WTC11 (cell line): ENCODE results near the gene KLHL25. TPM values are rescaled to one million over a fixed set of nuclear protein-coding genes. Genes with fewer than 3 reads are reported as not detected.
A peak's percentile ranks its signal among the peaks of the same experiment; 100 is the strongest.

Experiments used
- ATAC-seq: fragments of 200-7000 bp; cut with Tn5 transposase; 2 replicates; pipeline ENCODE4 v1.10.0; 2021; ENCODE audit warnings: mild to moderate bottlenecking, moderate library complexity
- CTCF ChIA-PET: fragments of 300-600 bp; sonication (Branson Sonifier 250); formaldehyde crosslinking; loops from one replicate; lab custom pipeline; 2021; ENCODE audit warnings: antibody characterized with exemption; lab: Charles Lee
- POLR2A ChIA-PET: fragments of 350-600 bp; sonication (Branson Sonifier 250); formaldehyde crosslinking; loops from one replicate; lab custom pipeline; 2021; ENCODE audit warnings: antibody characterized with exemption; lab: Charles Lee
- DNase-seq: peaks from one replicate; pipeline ENCODE4 v3.0.0; 2021; ENCODE audit warnings: low spot score
- H3K27ac Mint-ChIP-seq: 2 replicates; pipeline ENCODE4 v1.8.0; 2021; ENCODE audit warnings: mixed read lengths
- H3K27me3 Mint-ChIP-seq: 2 replicates; pipeline ENCODE4 v1.8.0; 2021; ENCODE audit warnings: low read depth, mild to moderate bottlenecking, moderate library complexity, mixed read lengths
- H3K36me3 Mint-ChIP-seq: 2 replicates; pipeline ENCODE4 v1.8.0; 2021; ENCODE audit warnings: mixed read lengths
- H3K4me1 Mint-ChIP-seq: 2 replicates; pipeline ENCODE4 v1.8.0; 2022; ENCODE audit warnings: mixed read lengths
- H3K4me3 Mint-ChIP-seq: 2 replicates; pipeline ENCODE4 v1.8.0; 2021; ENCODE audit warnings: mild to moderate bottlenecking, moderate library complexity, mixed read lengths
- H3K9me3 Mint-ChIP-seq: 2 replicates; pipeline ENCODE4 v1.8.0; 2021; ENCODE audit warnings: mixed read lengths
- ARID4B ChIP-seq: sonication (generic); formaldehyde crosslinking; IDR thresholded peaks from 2 replicates; pipeline ENCODE4 v1.8.0; 2023; ENCODE audit warnings: missing genetic modification reagents, mild to moderate bottlenecking, borderline replicate concordance
- ATF3 ChIP-seq: sonication (generic); formaldehyde crosslinking; conservative IDR thresholded peaks from 2 replicates; pipeline ENCODE4 v1.8.1; 2022; ENCODE audit warnings: mild to moderate bottlenecking, missing genetic modification reagents
- ERG ChIP-seq: fragments of 250-450 bp; sonication (Bioruptor Pico); IDR thresholded peaks from 2 replicates; pipeline ENCODE4 v1.8.0; 2021; ENCODE audit warnings: mild to moderate bottlenecking
- FOXP1 ChIP-seq: sonication (generic); formaldehyde crosslinking; IDR thresholded peaks from 2 replicates; pipeline ENCODE4 v1.8.0; 2022; ENCODE audit warnings: missing genetic modification reagents, mild to moderate bottlenecking, moderate library complexity, borderline replicate concordance
- GABPB1 ChIP-seq: sonication (generic); formaldehyde crosslinking; IDR thresholded peaks from 2 replicates; pipeline ENCODE4 v1.8.1; 2023; ENCODE audit warnings: mild to moderate bottlenecking, missing genetic modification reagents
- HMGA2 ChIP-seq: fragments of 250-450 bp; sonication (Bioruptor Pico); IDR thresholded peaks from 2 replicates; pipeline ENCODE4 v1.4.0; 2021; ENCODE audit warnings: mild to moderate bottlenecking, moderate library complexity
- MYBL2 ChIP-seq: sonication (generic); formaldehyde crosslinking; IDR thresholded peaks from 2 replicates; pipeline ENCODE4 v1.8.1; 2023; ENCODE audit warnings: mild to moderate bottlenecking, moderate library complexity, missing genetic modification reagents
- NFYB ChIP-seq: sonication (generic); formaldehyde crosslinking; conservative IDR thresholded peaks from 2 replicates; pipeline ENCODE4 v1.8.0; 2022; ENCODE audit warnings: low read depth, missing genetic modification reagents
- NR2C2 ChIP-seq: sonication (generic); formaldehyde crosslinking; IDR thresholded peaks from 2 replicates; pipeline ENCODE4 v1.8.0; 2022; ENCODE audit warnings: mild to moderate bottlenecking, missing genetic modification reagents
- PREB ChIP-seq: sonication (generic); formaldehyde crosslinking; IDR thresholded peaks from 2 replicates; pipeline ENCODE4 v1.8.1; 2022; ENCODE audit warnings: mild to moderate bottlenecking, missing genetic modification reagents, moderate library complexity, borderline replicate concordance
- PRRX2 ChIP-seq: fragments of 250-450 bp; sonication (Bioruptor Pico); IDR thresholded peaks from 2 replicates; pipeline ENCODE4 v1.8.0; 2021; ENCODE audit warnings: mild to moderate bottlenecking
- RORB ChIP-seq: fragments of 250-450 bp; sonication (Bioruptor Pico); IDR thresholded peaks from 2 replicates; pipeline ENCODE4 v1.9.0; 2021; ENCODE audit warnings: mild to moderate bottlenecking
- SOX15 ChIP-seq: fragments of 250-450 bp; sonication (Bioruptor Pico); IDR thresholded peaks from 2 replicates; pipeline ENCODE4 v1.9.0; 2021; ENCODE audit warnings: mild to moderate bottlenecking
- TP53 ChIP-seq: sonication (generic); formaldehyde crosslinking; IDR thresholded peaks from 2 replicates; pipeline ENCODE4 v1.8.1; 2023; ENCODE audit warnings: mild to moderate bottlenecking, missing genetic modification reagents
- ZNF263 ChIP-seq: sonication (generic); formaldehyde crosslinking; IDR thresholded peaks from 2 replicates; pipeline ENCODE4 v1.8.1; 2022; ENCODE audit warnings: low read depth, mild to moderate bottlenecking, moderate library complexity, missing genetic modification reagents
- ZNF396 ChIP-seq: fragments of 250-450 bp; sonication (Bioruptor Pico); IDR thresholded peaks from 2 replicates; pipeline ENCODE4 v1.8.0; 2021; ENCODE audit warnings: mild to moderate bottlenecking, moderate library complexity, borderline replicate concordance
- ZNF416 ChIP-seq: fragments of 250-450 bp; sonication (Bioruptor Pico); IDR thresholded peaks from 2 replicates; pipeline ENCODE4 v1.9.0; 2021; ENCODE audit warnings: mild to moderate bottlenecking, inconsistent platforms
- ZSCAN18 ChIP-seq: fragments of 250-450 bp; sonication (Bioruptor Pico); IDR thresholded peaks from 2 replicates; pipeline ENCODE4 v2.1.2; 2022; ENCODE audit warnings: mild to moderate bottlenecking, moderate library complexity
- total RNA-seq: library from RNA; stranded (reverse); gene quantifications from 3 replicates; pipeline ENCODE4 v1.2.3, GENCODE V29; 2021

Gene KLHL25
- total RNA-seq, 1 experiment from 2014 or later = 14.1 TPM

- TF ChIP-seq HMGA2 = no peak
- TF ChIP-seq ATF3 (CRISPR knock-in tag) = no peak
- TF ChIP-seq MYBL2 = no peak
Observed at GRCh38 chr15:85771781-85772445, 22.8 kb downstream of the KLHL25 start (continued).

GRCh38 chr15:85771271-85771670 lies 23.5 kb downstream of the KLHL25 start:
- H3K27ac Mint-ChIP-seq = peak overlapping the region; percentile 74
- ChIA-PET POLR2A (no interaction called here), CTCF (no interaction called here)
- peaks cover 15% of the 10 kb centered on the region; the same call in 1 of the 2 replicates for H3K36me3 Mint-ChIP-seq
- no peaks in the 10 kb centered on the region for H3K27me3 Mint-ChIP-seq
- ATAC-seq (no peak), DNase-seq (no peak)
- H3K4me1 Mint-ChIP-seq = peaks cover 33% of the 10 kb centered on the region
- no peak overlapping the region for H3K4me3 Mint-ChIP-seq
- TF ChIP-seq ATF3 (CRISPR knock-in tag) (no peak), PRRX2 (CRISPR knock-in tag) (no peak), SOX15 (CRISPR knock-in tag) (no peak), ZNF396 (CRISPR knock-in tag) (no peak), ZNF263 (CRISPR knock-in tag) (no peak)
- H3K9me3 Mint-ChIP-seq = no peaks in the 10 kb centered on the region

GRCh38 chr15:85770096-85771041 lies 24.4 kb downstream of the KLHL25 start:
- H3K27ac Mint-ChIP-seq = peak overlapping the region; percentile 27; the same call in 1 of the 2 replicates
- POLR2A ChIA-PET = no interaction called here
- no peaks in the 10 kb centered on the region for H3K27me3 Mint-ChIP-seq
- no peak for DNase-seq
- peaks cover 15% of the 10 kb centered on the region; the same call in 1 of the 2 replicates for H3K36me3 Mint-ChIP-seq
- ATAC-seq = no peak
- H3K4me3 Mint-ChIP-seq = no peak overlapping the region
- TF ChIP-seq ZSCAN18 = no peak
- no peak for TF ChIP-seq FOXP1
- no peak for TF ChIP-seq PREB (CRISPR knock-in tag)
- TF ChIP-seq SOX15 (CRISPR knock-in tag) = no peak
- no peak for TF ChIP-seq TP53
- no peak for TF ChIP-seq GABPB1 (CRISPR knock-in tag)
- TF ChIP-seq NR2C2 (CRISPR knock-in tag) = no peak
- TF ChIP-seq RORB (CRISPR knock-in tag) = no peak
- TF ChIP-seq, all 79 proteins: peak for 0
- Mint-ChIP-seq H3K9me3 (no peaks in the 10 kb centered on the region), H3K4me1 (peaks cover 36% of the 10 kb centered on the region)
- CTCF ChIA-PET = interaction anchor here (0.8 to 0.9 kb wide), 2 partner anchors 18 to 70 kb away, joined by 3 read pairs; no protein-coding TSS in a partner anchor

GRCh38 chr15:85769182-85769900 lies 25.4 kb downstream of the KLHL25 start:
- CTCF ChIA-PET = interaction anchor here (0.8 to 1.3 kb wide), 3 partner anchors 9 to 71 kb away, joined by 3 to 4 read pairs (median 3); no protein-coding TSS in a partner anchor
- no peak for ATAC-seq
- Mint-ChIP-seq H3K27me3 (no peaks in the 10 kb centered on the region), H3K9me3 (no peaks in the 10 kb centered on the region), H3K27ac (0 out of 2 replicates have a peak overlapping the region, but pooled peaks have one; percentile 36), H3K36me3 (peaks cover 15% of the 10 kb centered on the region; the same call in 1 of the 2 replicates), H3K4me3 (no peak overlapping the region), H3K4me1 (peaks cover 35% of the 10 kb centered on the region)
- DNase-seq = no peak
- POLR2A ChIA-PET = no interaction called here
- TF ChIP-seq ERG (CRISPR knock-in tag) (no peak), ZNF416 (no peak), ARID4B (CRISPR knock-in tag) (no peak), NFYB (CRISPR knock-in tag) (no peak), ZNF263 (CRISPR knock-in tag) (no peak)
